ENCODE results near the gene SYTL5. TPM values are rescaled to one million over a fixed set of nuclear protein-coding genes. Genes with fewer than 3 reads are reported as not detected.
A peak's percentile ranks its signal among the peaks of the same experiment; 100 is the strongest.

Gene SYTL5
- total RNA-seq = 0.46 TPM
- long read RNA-seq = 0 reads

DNA sequence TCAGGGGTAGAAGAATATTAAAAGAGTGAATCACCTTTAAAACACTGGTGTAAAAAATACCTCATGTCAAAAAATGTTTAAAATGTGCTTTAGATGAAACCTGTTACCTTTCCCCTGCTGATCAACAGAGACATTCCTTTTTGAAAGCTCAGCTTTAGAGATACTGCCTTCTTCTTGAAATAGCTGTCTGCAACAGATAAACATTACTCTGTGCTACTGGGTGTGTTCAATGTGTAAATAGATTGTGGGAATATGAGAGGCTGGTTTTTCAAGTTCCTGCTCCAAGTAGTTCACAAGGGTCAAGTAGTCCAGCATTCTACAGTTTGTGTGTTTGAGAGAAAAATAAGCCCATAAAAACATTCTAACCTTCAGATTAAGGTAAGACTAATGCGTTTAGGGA lies at the start of gene SYTL5:
Gene SYTL5 (plus strand): TSS at position 263 of the 400 bp plus-strand sequence. CDS start 27,337 bp downstream, outside the sequence.
- TF ChIP-seq, protein P1, sequence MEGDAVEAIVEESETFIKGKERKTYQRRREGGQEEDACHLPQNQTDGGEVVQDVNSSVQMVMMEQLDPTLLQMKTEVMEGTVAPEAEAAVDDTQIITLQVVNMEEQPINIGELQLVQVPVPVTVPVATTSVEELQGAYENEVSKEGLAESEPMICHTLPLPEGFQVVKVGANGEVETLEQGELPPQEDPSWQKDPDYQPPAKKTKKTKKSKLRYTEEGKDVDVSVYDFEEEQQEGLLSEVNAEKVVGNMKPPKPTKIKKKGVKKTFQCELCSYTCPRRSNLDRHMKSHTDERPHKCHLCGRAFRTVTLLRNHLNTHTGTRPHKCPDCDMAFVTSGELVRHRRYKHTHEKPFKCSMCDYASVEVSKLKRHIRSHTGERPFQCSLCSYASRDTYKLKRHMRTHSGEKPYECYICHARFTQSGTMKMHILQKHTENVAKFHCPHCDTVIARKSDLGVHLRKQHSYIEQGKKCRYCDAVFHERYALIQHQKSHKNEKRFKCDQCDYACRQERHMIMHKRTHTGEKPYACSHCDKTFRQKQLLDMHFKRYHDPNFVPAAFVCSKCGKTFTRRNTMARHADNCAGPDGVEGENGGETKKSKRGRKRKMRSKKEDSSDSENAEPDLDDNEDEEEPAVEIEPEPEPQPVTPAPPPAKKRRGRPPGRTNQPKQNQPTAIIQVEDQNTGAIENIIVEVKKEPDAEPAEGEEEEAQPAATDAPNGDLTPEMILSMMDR (IDR thresholded peaks at IDR 0.05) = no peak
- Histone ChIP-seq H3K27ac (no peak within 1 kb of the TSS), H3K4me1 (no peaks in the 10 kb centered on the region), H3K9me3 (no peaks in the 10 kb centered on the region), H3K4me3 (no peak within 1 kb of the TSS), H3K36me3 (no peaks in the 10 kb centered on the region), H3K27me3 (no peaks in the 10 kb centered on the region)
- DNase-seq = no peak
- ATAC-seq = peak; percentile 72
- intact Hi-C loops (cut with DNase I) = no loop called here

DNA sequence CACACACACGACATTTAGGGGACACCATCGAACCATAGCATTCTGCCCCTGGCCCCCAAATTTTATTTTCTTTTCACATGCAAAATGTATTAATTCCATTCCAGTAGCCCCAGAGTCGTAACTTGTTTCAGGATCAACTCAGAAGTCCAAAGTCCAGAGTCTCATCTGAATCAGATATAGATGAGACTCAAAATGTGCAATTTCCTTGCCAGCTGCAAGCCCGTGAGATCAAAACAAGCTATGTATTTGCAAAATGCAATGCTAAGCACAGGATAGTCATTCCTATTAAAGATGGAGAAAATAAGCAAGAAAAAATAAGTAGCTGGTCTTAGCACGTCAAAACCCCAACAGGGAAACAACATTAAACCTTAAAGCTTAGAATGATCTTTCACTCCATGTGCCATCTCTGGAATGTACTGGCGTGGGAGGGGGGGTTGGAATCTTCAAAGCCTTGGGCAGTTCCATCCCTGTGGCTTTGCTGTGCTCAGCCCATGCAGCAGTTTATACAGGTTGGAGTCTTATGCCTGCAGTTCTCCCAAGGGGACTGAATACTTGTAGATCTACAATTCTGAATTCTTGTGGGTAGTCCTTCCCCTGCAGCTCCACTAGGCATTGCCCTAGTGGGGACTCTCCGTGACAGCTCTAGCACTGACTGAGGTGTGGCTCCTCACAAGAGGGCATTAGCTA lies 47.7 kb upstream of the SYTL5 start:
- DNase-seq (no peak), ATAC-seq (no peak)
- H3K4me1 ChIP-seq = no peaks in the 10 kb centered on the region
- no peak overlapping the region for H3K27ac ChIP-seq
- intact Hi-C loops (cut with DNase I) = no loop called here
- H3K9me3 ChIP-seq = no peaks in the 10 kb centered on the region
- no peaks in the 10 kb centered on the region for H3K27me3 ChIP-seq
- TF ChIP-seq, protein P1 (IDR thresholded peaks at IDR 0.05) = no peak
- H3K4me3 ChIP-seq = no peak overlapping the region
- H3K36me3 ChIP-seq = no peaks in the 10 kb centered on the region

DNA sequence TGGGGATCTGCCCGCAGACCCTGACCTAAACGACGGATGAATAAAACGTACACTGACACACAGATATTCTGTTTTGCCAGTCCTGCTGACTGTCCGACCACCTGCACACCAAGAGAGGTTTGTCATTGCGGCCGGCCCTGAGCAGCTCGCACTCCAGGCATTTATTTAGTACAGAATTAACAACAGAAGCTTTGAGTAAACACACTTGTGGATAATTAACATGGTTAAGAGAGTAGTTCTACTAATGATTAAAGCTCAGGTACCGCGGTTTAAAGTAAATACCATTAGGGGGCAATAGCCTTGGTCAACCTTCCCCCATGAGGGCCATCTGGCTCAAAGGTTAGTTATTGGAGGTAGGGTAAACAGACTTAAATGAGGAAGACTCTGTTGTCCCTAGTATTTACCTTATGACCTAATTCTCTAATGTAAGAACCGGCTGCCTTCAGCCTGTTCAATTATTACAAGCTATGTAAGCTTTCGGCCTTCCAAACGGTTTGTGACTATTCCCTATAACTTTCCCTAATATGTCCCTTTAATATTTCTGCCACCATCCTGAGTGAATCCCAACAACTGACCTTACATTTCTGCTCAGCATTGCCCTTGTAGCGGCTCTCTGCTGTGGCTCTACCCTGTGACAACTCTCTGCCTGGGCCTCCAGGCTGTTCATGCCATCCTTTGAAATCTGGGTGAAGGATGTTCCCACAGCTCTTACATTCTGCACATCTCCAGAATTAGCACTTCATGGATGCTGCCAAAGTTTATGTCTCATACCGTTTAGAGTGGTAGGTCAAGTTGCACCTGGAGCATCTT lies 46.9 kb upstream of the SYTL5 start:
- no peak for DNase-seq
- intact Hi-C loops (cut with DNase I) = no loop called here
- ATAC-seq = no peak
- TF ChIP-seq, protein P1 (IDR thresholded peaks at IDR 0.05) = no peak
- H3K27me3 ChIP-seq = no peaks in the 10 kb centered on the region
- H3K4me3 ChIP-seq = no peak overlapping the region
- H3K4me1 ChIP-seq = no peaks in the 10 kb centered on the region
- H3K27ac ChIP-seq = no peak overlapping the region
- no peaks in the 10 kb centered on the region for H3K36me3 ChIP-seq
- H3K9me3 ChIP-seq = no peaks in the 10 kb centered on the region

DNA sequence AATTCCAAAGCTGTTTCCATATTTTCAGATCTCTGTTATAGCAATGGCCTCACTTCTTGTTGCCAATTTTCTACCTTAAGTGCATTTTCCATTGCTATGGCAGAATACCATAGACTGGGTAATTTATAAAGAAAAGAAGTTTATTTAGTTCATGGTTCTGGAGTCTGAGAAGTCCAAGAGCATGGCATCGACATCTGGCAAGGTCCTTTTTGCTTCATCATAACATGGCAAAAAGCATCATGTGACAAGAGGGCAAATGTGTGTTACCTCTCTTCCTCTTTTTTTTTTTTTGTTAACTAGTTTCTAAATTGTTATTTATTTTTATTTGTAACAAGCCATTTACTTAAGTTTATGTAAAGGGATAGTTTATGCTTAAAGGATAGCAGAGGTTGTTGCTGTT lies 45.2 kb upstream of the SYTL5 start:
- H3K4me1 ChIP-seq = no peaks in the 10 kb centered on the region
- DNase-seq (no peak), ATAC-seq (no peak)
- no peaks in the 10 kb centered on the region for H3K36me3 ChIP-seq
- TF ChIP-seq, protein P1 (IDR thresholded peaks at IDR 0.05) = no peak
- intact Hi-C loops (cut with DNase I) = no loop called here
- H3K4me3 ChIP-seq = no peak overlapping the region
- H3K27ac ChIP-seq = no peak overlapping the region
- H3K9me3 ChIP-seq = no peaks in the 10 kb centered on the region
- no peaks in the 10 kb centered on the region for H3K27me3 ChIP-seq

DNA sequence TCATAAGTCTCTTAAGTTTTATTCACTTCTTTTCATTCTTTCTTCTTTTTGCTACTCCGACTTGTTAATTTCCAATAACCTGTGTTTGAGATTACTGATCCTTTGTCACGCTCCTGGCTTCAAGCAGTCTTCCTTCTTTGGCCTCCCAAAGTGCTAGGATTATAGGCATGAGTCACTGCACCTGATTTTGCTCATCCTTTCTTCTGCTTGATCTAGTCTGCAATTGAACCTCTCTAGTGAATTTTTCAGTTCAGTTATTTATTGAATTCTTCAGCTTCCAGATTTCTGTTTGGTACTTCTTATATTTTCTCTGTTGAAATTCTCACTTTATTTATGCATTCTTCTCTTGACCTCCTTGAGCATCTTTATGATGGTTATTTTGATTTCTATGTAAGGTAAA lies 38.6 kb upstream of the SYTL5 start:
- no peak for DNase-seq
- Histone ChIP-seq H3K9me3 (no peaks in the 10 kb centered on the region), H3K27ac (no peak overlapping the region), H3K27me3 (no peaks in the 10 kb centered on the region), H3K4me3 (no peak overlapping the region), H3K36me3 (no peaks in the 10 kb centered on the region), H3K4me1 (no peaks in the 10 kb centered on the region)
- ATAC-seq = no peak
- TF ChIP-seq, protein P1 (IDR thresholded peaks at IDR 0.05) = no peak
- intact Hi-C loops (cut with DNase I) = no loop called here

Measured in upper lobe of right lung (tissue), 1 donor.